NCI-H1048 (cell line): ENCODE results near the gene ITGA5.
A peak's percentile ranks its signal among the peaks of the same experiment; 100 is the strongest.

Source experiments
- DNase-seq: peaks from one replicate; lab custom pipeline; 2025; lab: John Stamatoyannopoulos, UW

Gene ITGA5

GRCh38 chr12:54419088-54419887 lies at the start of gene ITGA5:
ITGA5 (minus strand) TSS chr12:54419266; CDS start chr12:54419198, 68 bp downstream.
- no peak for DNase-seq

GRCh38 chr12:54465857-54466523 lies 46.9 kb upstream of the ITGA5 start:
- no peak for DNase-seq

- DNase-seq, result no peak
These were observed 44.4 kb upstream of the ITGA5 start for GRCh38 chr12:54463484-54463883.

GRCh38 chr12:54463034-54463433 lies 44.0 kb upstream of the ITGA5 start:
- DNase-seq, result no peak

GRCh38 chr12:54460317-54460923 lies 41.4 kb upstream of the ITGA5 start:
- DNase-seq, result no peak

GRCh38 chr12:54459355-54459754 lies 40.3 kb upstream of the ITGA5 start:
- no peak for DNase-seq

GRCh38 chr12:54455760-54456469 lies 36.8 kb upstream of the ITGA5 start:
- no peak for DNase-seq

GRCh38 chr12:54452628-54453027 lies 33.6 kb upstream of the ITGA5 start:
- DNase-seq, result no peak

GRCh38 chr12:54448344-54448743 lies 29.3 kb upstream of the ITGA5 start:
- no peak for DNase-seq

GRCh38 chr12:54447917-54448316 lies 28.9 kb upstream of the ITGA5 start:
- DNase-seq, result no peak

- no peak for DNase-seq
These were observed 25.1 kb upstream of the ITGA5 start for GRCh38 chr12:54444206-54444605.

GRCh38 chr12:54443446-54443845 lies 24.4 kb upstream of the ITGA5 start:
- DNase-seq, result no peak

GRCh38 chr12:54442961-54443360 lies 23.9 kb upstream of the ITGA5 start:
- DNase-seq, result no peak

- no peak for DNase-seq
These were observed 23.0 kb upstream of the ITGA5 start for GRCh38 chr12:54442099-54442498.

GRCh38 chr12:54439521-54440255 lies 20.6 kb upstream of the ITGA5 start:
- peak; percentile 1 for DNase-seq

GRCh38 chr12:54439096-54439495 lies 20.0 kb upstream of the ITGA5 start:
- DNase-seq, result no peak

- no peak for DNase-seq
These were observed 19.5 kb upstream of the ITGA5 start for GRCh38 chr12:54438517-54438916.

- no peak for DNase-seq
These were observed 18.6 kb upstream of the ITGA5 start for GRCh38 chr12:54437697-54438096.

- no peak for DNase-seq
These were observed 18.2 kb upstream of the ITGA5 start for GRCh38 chr12:54437243-54437642.

GRCh38 chr12:54432815-54433164 lies 13.7 kb upstream of the ITGA5 start:
- no peak for DNase-seq

GRCh38 chr12:54431911-54432814 lies 13.1 kb upstream of the ITGA5 start:
- no peak for DNase-seq
